IPS-11a (cell line): ENCODE results near the gene CIDEC.

Experiments used
- H3K4me3 ChIP-seq: one replicate; pipeline ENCODE4 v1.5.1; 2013; ENCODE audit warnings: low read depth, low read length, control low read depth

Gene CIDEC

GRCh38 chr3:9817436-9817835, 62.6 kb downstream of the CIDEC start:
- no peak overlapping the region for H3K4me3 ChIP-seq
